GM21825 (cell line): Measurements from ENCODE around the gene ATP5PB.

Source experiments
- ATAC-seq: cut with Tn5 transposase; IDR thresholded peaks from one replicate; pipeline ENCODE4 v1.9.1; 2021; ENCODE audit warnings: mild to moderate bottlenecking, moderate library complexity; ENCODE audit not compliant: unreplicated experiment

Gene ATP5PB

GRCh38 chr1:111446546-111446945, 2.7 kb upstream of the ATP5PB start:
- ATAC-seq: no peak

DNA sequence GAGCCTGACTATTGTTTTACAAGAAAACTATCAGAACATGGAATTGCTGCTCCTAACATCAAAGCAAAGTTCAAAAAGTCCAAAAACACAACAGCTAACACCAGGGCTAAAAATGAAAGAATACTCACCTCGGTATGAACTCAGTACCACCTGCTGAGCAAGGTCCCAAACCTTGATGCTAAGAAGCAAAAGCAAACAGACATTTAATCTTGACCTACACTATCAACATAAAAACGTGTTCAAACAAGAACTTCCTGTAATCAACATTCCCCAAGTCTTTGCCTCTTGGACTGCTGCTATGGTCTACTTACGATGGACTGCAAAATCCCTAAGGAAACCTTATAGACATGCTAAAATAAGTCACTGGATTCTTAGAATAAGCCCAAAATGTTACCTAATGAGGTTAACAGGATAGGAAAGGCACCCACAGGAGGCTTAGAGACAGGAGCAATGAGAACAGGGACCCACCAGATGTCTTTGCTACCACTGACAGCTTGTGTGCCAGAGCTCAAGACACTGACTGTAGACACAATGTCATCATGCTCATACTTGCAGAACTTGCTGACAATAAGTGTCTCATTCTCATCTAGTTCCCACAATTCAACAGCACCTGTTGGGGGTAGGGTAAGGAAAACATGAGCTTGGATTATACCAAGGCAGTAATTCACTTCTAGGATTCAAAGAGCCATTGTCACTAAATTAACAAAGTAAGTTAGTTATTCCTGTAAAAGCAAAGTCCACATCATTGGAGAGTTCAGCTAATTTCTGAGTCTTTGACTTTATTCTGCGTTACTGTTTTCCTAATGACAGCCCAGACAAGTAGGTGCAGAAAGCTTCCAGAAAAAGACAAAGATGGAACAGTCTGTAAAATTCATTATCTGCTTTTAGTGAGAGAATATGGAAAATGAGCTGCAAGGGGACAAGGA, 2.0 kb upstream of the ATP5PB start:
- no peak for ATAC-seq

DNA sequence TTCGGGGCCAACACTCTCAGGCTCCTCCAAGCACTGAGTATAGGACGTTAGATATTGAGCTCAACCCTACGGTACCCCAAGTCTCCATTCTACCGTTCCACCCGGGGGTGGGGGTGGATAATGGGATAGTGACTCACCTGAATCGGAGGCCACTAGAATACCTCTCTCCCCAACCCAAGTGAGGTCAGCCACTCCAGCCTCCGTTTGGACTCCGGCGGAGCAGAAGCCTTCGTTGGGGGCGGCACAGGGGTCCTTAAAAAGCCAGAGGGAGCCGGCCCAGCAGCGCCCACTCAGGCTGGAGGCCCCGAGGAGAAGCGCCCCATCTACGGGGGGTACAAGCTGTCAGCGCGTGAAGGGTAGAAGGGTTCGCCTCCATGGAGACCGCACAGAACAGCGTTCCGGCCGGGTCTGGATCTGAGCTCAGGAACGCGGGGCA, 764 bp upstream of the ATP5PB start:
- ATAC-seq: peak; percentile 10

DNA sequence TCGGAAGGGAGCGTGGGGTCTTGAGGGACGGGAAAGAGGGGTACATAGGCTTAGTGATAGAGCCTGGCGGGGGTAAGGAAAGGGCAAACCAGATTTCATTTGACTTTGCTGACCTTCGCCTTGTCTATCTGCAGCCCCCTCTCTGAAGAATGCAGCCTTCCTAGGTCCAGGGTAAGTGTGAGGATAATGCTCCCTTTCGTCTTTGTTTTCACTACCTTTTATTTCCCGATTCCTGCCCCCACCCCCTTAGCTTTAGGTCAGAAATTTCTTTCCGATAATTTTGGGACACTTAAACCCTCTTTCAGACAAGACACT, 396 bp downstream of the ATP5PB start:
- no peak for ATAC-seq

GRCh38 chr1:111450185-111450584, 921 bp downstream of the ATP5PB start:
- ATAC-seq: no peak

DNA sequence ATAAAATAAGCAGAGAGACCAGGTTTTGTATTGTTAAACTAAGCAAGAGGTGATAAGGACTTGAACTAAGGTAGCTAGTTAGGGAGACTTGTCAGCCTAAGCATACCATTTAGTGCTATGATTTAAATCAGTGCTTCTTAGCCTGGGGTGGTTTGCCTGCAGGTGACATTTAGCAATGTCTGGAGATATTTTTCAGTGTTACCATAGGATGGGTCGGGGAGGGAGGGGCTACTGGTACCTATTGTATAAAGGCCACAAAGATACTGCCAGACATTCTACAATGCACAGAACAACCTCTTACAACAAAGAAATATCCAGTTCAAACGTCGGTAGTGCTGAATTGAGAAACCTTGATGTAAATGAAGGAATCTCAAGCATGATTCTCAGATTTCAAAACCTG, 3.3 kb downstream of the ATP5PB start:
- ATAC-seq: no peak

DNA sequence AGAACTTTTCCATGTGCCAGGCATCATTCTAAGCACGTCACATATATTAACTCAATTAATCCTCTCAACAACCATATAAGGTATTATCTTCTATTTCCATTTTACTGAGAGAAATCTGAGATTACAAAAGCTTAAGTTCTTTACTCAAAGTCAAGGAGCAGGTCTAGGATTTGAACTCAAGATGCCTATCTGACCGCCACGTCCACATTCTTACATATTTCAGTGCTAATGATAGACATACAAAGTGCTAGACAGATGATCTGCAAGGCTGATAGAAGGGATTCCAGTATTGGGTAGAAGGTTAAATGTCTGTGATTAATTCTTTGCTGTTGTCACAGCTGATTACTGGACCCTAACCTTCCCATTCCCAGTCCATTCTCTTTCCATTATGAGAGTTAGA, 4.4 kb downstream of the ATP5PB start:
- ATAC-seq: no peak

GRCh38 chr1:111454859-111455641, 5.8 kb downstream of the ATP5PB start:
- ATAC-seq: no peak

GRCh38 chr1:111455642-111456031, 6.4 kb downstream of the ATP5PB start:
- no peak for ATAC-seq

- no peak for ATAC-seq
Observed at GRCh38 chr1:111461765-111462164, 12.5 kb downstream of the ATP5PB start.

GRCh38 chr1:111462370-111463028, 13.2 kb downstream of the ATP5PB start:
- ATAC-seq: no peak

DNA sequence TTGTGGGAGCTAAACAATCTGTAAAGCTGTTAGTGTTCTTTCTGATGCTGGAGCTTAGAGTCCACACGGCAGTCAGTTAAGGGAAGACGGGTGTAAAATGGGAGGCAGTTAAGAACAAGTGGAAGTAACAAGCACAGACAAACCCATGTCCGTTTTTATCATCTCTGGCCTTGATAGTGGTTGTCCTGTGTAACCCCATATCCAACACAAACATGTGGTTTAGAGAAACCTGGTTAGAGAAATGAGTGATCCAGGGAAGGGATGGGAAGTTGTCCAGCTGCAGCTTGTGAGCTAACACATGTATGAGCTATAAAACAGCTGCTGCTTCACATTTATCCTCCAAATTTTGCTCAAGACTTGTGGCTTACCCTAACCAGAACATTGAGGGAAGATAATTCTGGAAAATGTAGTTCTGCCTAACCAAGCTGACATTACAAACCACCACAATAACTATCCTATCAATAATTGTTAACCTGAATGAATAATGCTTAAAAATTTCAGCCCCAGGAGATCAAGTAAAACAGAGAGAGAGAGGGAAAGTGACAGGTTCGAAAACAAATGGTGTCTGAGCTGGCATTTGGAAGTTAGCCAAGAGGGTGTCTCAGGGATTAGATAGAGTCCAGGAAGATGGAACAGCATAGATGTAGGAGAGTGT, 13.9 kb downstream of the ATP5PB start:
- no peak for ATAC-seq

DNA sequence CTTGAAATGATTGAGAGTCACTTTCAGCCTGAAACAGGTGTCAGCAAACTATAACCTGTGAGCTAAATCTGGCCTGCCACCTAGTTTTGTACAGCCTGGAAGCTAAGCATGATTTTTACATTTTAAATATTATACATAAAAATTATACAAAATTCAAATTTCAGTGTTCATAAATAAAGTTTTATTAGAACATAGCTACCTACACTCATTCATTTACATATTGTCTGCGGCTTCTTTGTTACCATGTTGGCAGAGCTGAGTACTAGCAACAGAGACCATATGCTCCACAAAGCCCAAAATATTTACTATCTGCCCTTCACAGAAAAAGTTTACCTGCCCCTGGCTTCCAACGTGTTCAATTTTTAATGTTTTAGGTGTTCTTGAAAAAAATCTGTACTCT, 16.5 kb downstream of the ATP5PB start:
- no peak for ATAC-seq

- ATAC-seq: no peak
Observed at GRCh38 chr1:111466480-111466879, 17.2 kb downstream of the ATP5PB start.

- ATAC-seq: no peak
Observed at GRCh38 chr1:111467865-111468716, 18.8 kb downstream of the ATP5PB start.

- ATAC-seq: no peak
Observed at GRCh38 chr1:111468717-111469100, 19.4 kb downstream of the ATP5PB start.

DNA sequence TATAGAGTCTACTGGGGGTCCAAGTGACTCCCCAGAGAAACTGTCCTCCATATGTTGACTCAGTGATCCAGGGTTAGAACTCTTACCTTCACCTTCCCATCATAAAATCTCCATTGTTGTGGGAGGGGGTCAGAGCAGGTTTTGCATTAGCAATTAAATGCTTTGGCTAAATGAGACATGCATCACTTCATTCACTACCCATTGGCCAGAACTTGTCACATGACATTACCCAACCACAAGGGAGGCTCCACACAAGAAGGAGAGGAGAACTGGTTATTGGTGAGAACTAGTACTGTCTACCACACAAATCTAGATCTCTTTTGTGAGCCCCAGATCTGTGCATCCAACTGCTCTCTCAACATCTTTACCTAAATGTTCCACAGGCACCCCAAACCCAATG, 20.3 kb downstream of the ATP5PB start:
- no peak for ATAC-seq

DNA sequence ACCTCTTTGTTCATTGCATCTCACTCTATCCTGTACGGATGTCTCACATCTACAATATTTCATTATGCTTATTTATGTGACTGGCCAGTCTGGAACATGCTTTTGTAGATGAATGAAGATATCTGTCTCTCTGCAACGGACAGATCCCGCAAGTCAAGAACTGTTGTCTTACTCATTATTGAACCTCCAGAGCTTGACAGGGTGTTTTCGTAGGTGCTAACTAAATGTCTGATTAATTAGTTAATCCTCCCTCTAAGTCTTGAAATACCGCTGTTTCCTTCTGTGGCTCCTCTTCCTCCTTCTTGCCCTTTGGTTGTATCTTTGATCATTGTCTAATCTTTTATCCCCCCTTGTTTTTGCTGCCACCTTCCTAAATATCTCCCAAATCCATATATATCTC, 21.3 kb downstream of the ATP5PB start:
- no peak for ATAC-seq

DNA sequence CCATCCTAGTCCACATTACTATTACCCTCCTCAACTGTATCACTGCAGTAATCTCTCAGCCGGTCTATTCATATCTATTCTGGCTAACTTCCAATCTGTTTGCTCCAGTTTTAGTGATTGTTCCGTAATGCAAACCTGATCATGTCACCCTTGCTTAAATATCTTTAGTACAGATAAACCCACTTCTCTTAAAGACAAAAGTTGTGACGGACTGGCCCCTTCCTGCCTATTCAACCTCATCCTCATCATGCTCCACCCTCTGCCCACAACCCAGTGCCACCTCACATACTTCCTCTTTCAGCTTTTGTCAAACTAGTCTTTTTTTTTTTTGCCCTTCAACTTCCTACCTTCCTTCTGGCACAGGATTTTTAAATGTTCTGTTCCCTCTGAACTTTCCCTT, 21.7 kb downstream of the ATP5PB start:
- ATAC-seq: peak; percentile 49

DNA sequence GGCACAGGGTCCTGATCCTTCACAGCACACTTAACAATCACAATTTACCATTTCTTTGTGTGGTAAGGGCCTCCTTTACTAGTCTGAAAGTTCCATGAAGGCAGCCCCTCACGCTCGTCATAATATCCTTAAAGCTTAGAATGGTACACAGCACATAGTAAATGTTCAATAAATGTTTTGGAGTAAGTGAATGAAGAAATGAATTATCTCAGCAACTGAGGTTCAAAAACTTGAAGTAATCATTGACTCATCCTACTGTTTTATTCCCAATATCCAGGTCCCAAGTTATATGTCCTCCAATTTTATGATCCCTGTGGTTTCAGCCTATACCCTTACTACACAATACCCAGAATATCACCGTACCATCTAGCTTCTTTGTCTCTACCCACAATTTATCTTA, 22.3 kb downstream of the ATP5PB start:
- ATAC-seq: no peak
